GM12875 (cell line): ENCODE data around the gene BRCC3.

ENCODE experiments used
- H3K4me3 ChIP-seq: one replicate; pipeline ENCODE4 v1.5.1; 2011; ENCODE audit warnings: low read depth, low read length, control low read depth
- CTCF ChIP-seq: IDR thresholded peaks from 2 replicates; pipeline ENCODE4 v1.5.1; 2011; ENCODE audit warnings: low read depth, mild to moderate bottlenecking, control low read depth, inconsistent platforms, low read length, moderate library complexity, borderline replicate concordance; ENCODE audit not compliant: insufficient read depth

BRCC3 gene

GRCh38 chrX:155056877-155057792 lies 14.2 kb upstream of the BRCC3 start:
- H3K4me3 ChIP-seq: no peak overlapping the region
- peak; percentile 63 for TF ChIP-seq CTCF

DNA sequence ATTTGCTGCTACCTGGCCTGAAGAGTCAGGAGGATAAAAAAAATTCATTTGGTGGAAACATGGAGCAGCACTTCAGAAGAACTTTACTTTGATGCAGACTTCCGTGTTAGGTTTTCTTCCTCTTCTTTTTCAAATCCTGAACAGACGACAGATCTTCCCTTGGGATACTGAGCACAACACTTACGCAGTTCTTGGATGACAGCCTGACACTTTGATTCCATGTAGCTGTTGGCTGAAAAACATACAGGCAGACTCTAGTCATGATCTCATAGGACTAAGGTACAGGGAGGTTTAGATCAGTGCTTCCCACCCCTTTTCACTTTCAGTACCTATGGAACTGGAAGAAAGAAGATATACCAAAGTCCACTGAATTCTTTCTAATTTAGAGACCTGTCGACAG lies 9.5 kb upstream of the BRCC3 start:
- H3K4me3 ChIP-seq: no peak overlapping the region
- no peak for TF ChIP-seq CTCF

GRCh38 chrX:155065035-155065734 lies 6.1 kb upstream of the BRCC3 start:
- TF ChIP-seq CTCF: no peak
- H3K4me3 ChIP-seq: no peak overlapping the region

GRCh38 chrX:155068165-155068564 lies 3.1 kb upstream of the BRCC3 start:
- TF ChIP-seq CTCF: no peak
- H3K4me3 ChIP-seq: no peak overlapping the region

- TF ChIP-seq CTCF: no peak
- peak overlapping the region; percentile 63 for H3K4me3 ChIP-seq
Observed at GRCh38 chrX:155069414-155069813, 1.9 kb upstream of the BRCC3 start.

DNA sequence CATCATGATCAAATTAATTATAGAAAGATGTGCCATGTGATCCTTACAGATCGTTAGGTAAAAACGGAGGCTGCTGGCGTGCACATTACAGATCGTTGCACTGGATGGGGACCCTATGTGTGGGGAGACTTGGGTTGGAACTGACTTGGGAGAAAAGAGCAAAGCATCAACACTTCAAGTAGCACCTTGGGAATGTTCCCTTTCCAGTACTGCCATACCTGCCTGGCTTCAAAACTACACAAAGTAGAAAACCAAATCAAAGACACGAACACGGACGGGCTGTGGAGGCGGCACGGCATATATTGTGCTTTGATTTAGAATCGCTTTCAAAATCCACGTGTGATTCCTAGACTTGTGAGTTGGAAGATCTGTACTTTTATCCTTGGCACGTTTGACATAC lies 1.3 kb upstream of the BRCC3 start:
- TF ChIP-seq CTCF: no peak
- H3K4me3 ChIP-seq: peak overlapping the region; percentile 63

GRCh38 chrX:155070663-155070974 lies 689 bp upstream of the BRCC3 start:
- peak overlapping the region; percentile 63 for H3K4me3 ChIP-seq
- no peak for TF ChIP-seq CTCF
